LNCAP (cell line): ENCODE results near the gene SUFU.

ENCODE experiments used
- TF ChIP-seq, protein P1 (sequence below): fragments of 450-650 bp; IDR thresholded peaks from 2 replicates; pipeline ENCODE4 v1.5.1; 2017; ENCODE audit warnings: mild to moderate bottlenecking

SUFU gene

DNA sequence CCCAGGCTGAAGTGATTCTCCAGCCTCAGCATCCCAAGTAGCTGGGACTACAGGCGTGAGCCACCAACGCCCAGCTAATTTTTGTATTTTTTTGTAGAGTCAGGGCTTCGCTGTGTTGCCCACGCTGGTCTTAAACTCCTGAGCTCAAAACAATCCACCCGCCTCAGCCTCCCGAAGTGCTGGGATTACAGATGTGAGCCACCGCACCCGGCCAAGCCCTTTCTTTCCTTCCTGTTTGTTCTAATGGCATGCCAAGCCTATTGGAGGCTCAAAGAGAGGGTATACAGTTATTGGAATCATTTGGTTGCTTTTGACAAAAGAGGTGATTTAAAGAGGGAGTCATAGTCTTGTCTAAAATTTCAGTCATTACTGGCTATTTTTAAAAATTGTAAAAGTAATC lies 94.5 kb downstream of the SUFU start:
- TF ChIP-seq, protein P1, sequence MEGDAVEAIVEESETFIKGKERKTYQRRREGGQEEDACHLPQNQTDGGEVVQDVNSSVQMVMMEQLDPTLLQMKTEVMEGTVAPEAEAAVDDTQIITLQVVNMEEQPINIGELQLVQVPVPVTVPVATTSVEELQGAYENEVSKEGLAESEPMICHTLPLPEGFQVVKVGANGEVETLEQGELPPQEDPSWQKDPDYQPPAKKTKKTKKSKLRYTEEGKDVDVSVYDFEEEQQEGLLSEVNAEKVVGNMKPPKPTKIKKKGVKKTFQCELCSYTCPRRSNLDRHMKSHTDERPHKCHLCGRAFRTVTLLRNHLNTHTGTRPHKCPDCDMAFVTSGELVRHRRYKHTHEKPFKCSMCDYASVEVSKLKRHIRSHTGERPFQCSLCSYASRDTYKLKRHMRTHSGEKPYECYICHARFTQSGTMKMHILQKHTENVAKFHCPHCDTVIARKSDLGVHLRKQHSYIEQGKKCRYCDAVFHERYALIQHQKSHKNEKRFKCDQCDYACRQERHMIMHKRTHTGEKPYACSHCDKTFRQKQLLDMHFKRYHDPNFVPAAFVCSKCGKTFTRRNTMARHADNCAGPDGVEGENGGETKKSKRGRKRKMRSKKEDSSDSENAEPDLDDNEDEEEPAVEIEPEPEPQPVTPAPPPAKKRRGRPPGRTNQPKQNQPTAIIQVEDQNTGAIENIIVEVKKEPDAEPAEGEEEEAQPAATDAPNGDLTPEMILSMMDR = no peak

DNA sequence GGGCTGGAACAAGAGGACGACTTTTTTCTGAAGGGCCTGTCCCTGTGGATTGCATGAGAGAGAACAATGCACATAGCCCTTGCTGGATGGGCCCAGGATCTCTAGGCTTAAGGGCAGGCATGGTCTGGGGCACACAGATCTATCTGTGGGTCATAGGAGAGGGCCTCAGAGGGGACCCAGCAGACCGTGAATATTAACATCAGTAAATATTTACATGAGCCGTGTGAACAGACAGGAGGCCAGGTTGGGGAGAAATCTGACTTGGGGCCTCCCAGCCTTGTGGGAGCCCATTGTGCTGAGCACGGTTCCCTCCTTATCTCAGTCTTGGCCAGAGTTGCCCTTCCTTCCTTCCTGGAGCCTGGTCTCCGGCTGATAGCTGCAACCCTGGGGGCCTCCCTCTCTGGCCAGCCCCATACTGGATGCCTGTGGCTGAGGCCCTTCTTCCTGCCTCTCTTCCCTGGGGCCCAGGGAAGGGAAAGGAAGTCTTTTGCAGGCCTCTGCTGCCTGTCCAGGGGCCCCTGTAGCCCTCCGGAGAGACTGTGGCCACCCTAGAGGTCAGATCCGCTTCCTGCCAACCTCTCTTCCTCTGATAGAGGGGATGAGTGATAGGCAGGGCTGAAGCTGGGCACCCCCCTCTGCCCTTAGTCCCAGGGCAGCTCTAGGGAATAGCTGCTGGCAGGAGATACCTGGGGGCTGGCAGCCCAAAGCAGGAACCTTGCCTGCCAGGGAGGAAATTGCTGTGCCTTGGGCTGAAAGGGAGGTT lies 96.0 kb downstream of the SUFU start:
- TF ChIP-seq, protein P1 = no peak

GRCh38 chr10:102600816-102601215 lies 97.0 kb downstream of the SUFU start:
- TF ChIP-seq, protein P1 = no peak

GRCh38 chr10:102601639-102602038 lies 97.9 kb downstream of the SUFU start:
- TF ChIP-seq, protein P1 = no peak

- TF ChIP-seq, protein P1 = no peak
Observed at GRCh38 chr10:102602272-102603045, 98.7 kb downstream of the SUFU start.

DNA sequence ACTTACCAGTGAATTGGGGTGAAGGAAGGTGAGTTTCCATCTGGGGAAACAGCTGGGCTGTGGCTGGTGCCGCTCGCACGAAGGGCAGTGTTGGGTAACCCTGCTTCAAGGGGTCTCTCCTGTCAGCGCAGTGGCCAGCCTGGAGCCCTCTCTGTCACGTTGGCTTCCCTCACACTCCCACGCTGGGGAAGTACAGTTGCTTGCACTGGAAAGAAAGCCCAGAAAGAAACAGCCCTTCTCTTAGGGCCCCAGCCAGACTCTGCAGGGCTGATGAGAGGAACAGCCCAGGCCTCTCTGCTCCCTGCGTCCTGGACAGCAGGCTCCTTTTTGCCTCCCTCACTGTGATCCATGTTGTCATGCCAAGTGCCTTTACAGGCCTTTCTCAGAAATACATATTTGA lies 100.2 kb downstream of the SUFU start:
- TF ChIP-seq, protein P1 = no peak

DNA sequence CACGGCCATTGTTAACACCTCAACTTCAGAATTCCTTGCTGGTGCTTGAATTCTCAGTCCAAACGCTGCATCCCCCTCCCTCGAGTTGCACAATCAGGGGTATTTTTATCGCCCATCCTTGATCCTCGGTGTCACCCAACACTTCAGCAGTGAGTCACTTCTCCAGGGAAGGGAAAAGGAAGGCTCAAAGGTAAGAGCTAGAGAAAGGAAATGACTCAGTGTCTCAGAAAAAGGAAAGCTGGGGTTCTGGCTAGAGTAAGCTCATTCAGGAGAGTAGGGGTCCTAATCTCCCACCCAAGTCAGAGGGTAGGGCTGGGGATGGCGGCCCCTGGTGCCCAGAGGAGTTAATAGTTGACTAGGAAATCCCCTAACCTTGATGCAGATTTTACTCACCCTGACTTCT lies 100.7 kb downstream of the SUFU start:
- TF ChIP-seq, protein P1 = no peak
